H1 (cell line): ENCODE results near the gene CYP2E1.

ENCODE experiments used
- CHD2 ChIP-seq: IDR thresholded peaks from 2 replicates; pipeline ENCODE4 v1.6.1; 2012; ENCODE audit warnings: low read length, improper control_type of control experiment
- EGR1 ChIP-seq: IDR thresholded peaks from 2 replicates; pipeline ENCODE4 v1.6.1; 2011; ENCODE audit warnings: low read depth, low read length, borderline replicate concordance
- EP300 ChIP-seq, 2 experiments: IDR thresholded peaks; 1 replicate in 1 of 2; 2 replicates in 1 of 2; pipeline ENCODE4 v1.6.1; 2011 to 2012; ENCODE audit warnings: low read depth in 2 of 2, low read length in 2 of 2, mild to moderate bottlenecking in 2 of 2, borderline replicate concordance in 1 of 2, inconsistent platforms in 1 of 2, moderate library complexity in 1 of 2
- EZH2 ChIP-seq: fragments of 200-600 bp; sonication (generic); IDR thresholded peaks from 2 replicates; pipeline ENCODE4 v1.7.1; 2012; ENCODE audit warnings: low read depth, mild to moderate bottlenecking, moderate library complexity, low read length, inconsistent platforms; ENCODE audit not compliant: severe bottlenecking
- NRF1 ChIP-seq: IDR thresholded peaks from 2 replicates; pipeline ENCODE4 v1.6.1; 2011; ENCODE audit warnings: mild to moderate bottlenecking, low read depth, low read length, improper control_type of control experiment
- POLR2A ChIP-seq, 2 experiments: IDR thresholded peaks; 1 replicate in 1 of 2; 2 replicates in 1 of 2; pipeline ENCODE4 v1.6.1; 2011; ENCODE audit warnings: low read depth in 2 of 2, low read length in 2 of 2, mild to moderate bottlenecking in 2 of 2; ENCODE audit errors: control extremely low read depth in 1 of 2
- SP1 ChIP-seq: IDR thresholded peaks from 2 replicates; pipeline ENCODE4 v1.6.1; 2011; ENCODE audit warnings: low read depth, low read length
- TF ChIP-seq, protein P1 (sequence below), 3 experiments: IDR thresholded peaks; 1 replicate in 2 of 3; 2 replicates in 1 of 3; pipeline versions ENCODE4 v1.5.1 to v1.6.1; 2011; ENCODE audit warnings: low read length in 3 of 3, mild to moderate bottlenecking in 3 of 3, inconsistent platforms in 2 of 3, low read depth in 1 of 3, moderate library complexity in 1 of 3; ENCODE audit not compliant: insufficient read depth in 1 of 3; ENCODE audit errors: control extremely low read depth in 1 of 3
- TF ChIP-seq, protein P2 (sequence below): IDR thresholded peaks from 2 replicates; pipeline ENCODE4 v1.6.1; 2011; ENCODE audit warnings: low read depth, mild to moderate bottlenecking, low read length; ENCODE audit not compliant: insufficient read depth

DNA sequence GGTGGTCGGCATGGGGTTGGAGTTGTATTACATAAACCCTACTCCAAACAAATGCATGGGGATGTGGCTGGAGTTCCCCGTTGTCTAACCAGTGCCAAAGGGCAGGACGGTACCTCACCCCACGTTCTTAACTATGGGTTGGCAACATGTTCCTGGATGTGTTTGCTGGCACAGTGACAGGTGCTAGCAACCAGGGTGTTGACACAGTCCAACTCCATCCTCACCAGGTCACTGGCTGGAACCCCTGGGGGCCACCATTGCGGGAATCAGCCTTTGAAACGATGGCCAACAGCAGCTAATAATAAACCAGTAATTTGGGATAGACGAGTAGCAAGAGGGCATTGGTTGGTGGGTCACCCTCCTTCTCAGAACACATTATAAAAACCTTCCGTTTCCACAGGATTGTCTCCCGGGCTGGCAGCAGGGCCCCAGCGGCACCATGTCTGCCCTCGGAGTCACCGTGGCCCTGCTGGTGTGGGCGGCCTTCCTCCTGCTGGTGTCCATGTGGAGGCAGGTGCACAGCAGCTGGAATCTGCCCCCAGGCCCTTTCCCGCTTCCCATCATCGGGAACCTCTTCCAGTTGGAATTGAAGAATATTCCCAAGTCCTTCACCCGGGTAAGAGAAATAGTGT, at the start of gene CYP2E1:
- TF ChIP-seq, protein P1, sequence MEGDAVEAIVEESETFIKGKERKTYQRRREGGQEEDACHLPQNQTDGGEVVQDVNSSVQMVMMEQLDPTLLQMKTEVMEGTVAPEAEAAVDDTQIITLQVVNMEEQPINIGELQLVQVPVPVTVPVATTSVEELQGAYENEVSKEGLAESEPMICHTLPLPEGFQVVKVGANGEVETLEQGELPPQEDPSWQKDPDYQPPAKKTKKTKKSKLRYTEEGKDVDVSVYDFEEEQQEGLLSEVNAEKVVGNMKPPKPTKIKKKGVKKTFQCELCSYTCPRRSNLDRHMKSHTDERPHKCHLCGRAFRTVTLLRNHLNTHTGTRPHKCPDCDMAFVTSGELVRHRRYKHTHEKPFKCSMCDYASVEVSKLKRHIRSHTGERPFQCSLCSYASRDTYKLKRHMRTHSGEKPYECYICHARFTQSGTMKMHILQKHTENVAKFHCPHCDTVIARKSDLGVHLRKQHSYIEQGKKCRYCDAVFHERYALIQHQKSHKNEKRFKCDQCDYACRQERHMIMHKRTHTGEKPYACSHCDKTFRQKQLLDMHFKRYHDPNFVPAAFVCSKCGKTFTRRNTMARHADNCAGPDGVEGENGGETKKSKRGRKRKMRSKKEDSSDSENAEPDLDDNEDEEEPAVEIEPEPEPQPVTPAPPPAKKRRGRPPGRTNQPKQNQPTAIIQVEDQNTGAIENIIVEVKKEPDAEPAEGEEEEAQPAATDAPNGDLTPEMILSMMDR (IDR thresholded peaks at IDR 0.05; ENCODE audit: control extremely low read depth in 1 of 3, insufficient read depth in 1 of 3, low read depth in 1 of 3, low read length in 3 of 3): no peak
- TF ChIP-seq SP1 (no peak), CHD2 (no peak), POLR2A (IDR thresholded peaks at IDR 0.05; ENCODE audit: control extremely low read depth in 1 of 2, low read depth in 2 of 2, low read length in 2 of 2) (no peak), NRF1 (no peak), EGR1 (no peak), EZH2 (no peak), EP300 (IDR thresholded peaks at IDR 0.05; ENCODE audit: borderline replicate concordance in 1 of 2, low read depth in 2 of 2, low read length in 2 of 2) (no peak)
- TF ChIP-seq, protein P2, sequence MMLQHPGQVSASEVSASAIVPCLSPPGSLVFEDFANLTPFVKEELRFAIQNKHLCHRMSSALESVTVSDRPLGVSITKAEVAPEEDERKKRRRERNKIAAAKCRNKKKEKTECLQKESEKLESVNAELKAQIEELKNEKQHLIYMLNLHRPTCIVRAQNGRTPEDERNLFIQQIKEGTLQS: no peak
